HepG2 (cell line): ENCODE measurements around the gene BID. TPM values are rescaled to one million over a fixed set of nuclear protein-coding genes. Genes with fewer than 3 reads are reported as not detected.

Experiments used
- ARNTL ChIP-seq: sonication (generic); formaldehyde crosslinking; IDR thresholded peaks from 2 replicates; pipeline ENCODE4 v1.4.0; 2020; ENCODE audit warnings: mild to moderate bottlenecking, missing genetic modification reagents
- ASH2L ChIP-seq: fragments of 300-600, 200-600 bp; sonication (generic); IDR thresholded peaks from 2 replicates; pipeline ENCODE4 v1.7.0; 2017; ENCODE audit warnings: low read depth, mild to moderate bottlenecking, moderate library complexity, mixed read lengths, low read length; ENCODE audit not compliant: insufficient read length
- ATF1 ChIP-seq: IDR thresholded peaks from 2 replicates; pipeline ENCODE4 v1.6.1; 2016; ENCODE audit warnings: mild to moderate bottlenecking, control low read depth
- CBX2 ChIP-seq, 2 experiments: fragments of 200-600 bp in 1 of 2; sonication (generic); formaldehyde crosslinking in 1 of 2; IDR thresholded peaks; 2 replicates each; pipeline versions ENCODE4 v1.7.0 to v1.8.1; 2018 to 2022; ENCODE audit warnings: low read depth in 2 of 2, low read length in 1 of 2, mild to moderate bottlenecking in 1 of 2, missing genetic modification reagents in 1 of 2
- CENPT ChIP-seq: sonication (generic); formaldehyde crosslinking; IDR thresholded peaks from 2 replicates; pipeline ENCODE4 v1.8.0; 2022; ENCODE audit warnings: low read depth, mild to moderate bottlenecking, moderate library complexity, missing genetic modification reagents
- DMTF1 ChIP-seq: sonication (generic); formaldehyde crosslinking; IDR thresholded peaks from 2 replicates; pipeline ENCODE4 v1.4.0; 2020; ENCODE audit warnings: mild to moderate bottlenecking, missing genetic modification reagents
- EEA1 ChIP-seq: sonication (generic); formaldehyde crosslinking; IDR thresholded peaks from 2 replicates; pipeline ENCODE4 v1.5.1; 2020; ENCODE audit warnings: mild to moderate bottlenecking, missing genetic modification reagents, borderline replicate concordance
- HES4 ChIP-seq: sonication (generic); formaldehyde crosslinking; IDR thresholded peaks from 2 replicates; pipeline ENCODE4 v1.9.0; 2021; ENCODE audit warnings: mild to moderate bottlenecking, missing genetic modification reagents, borderline replicate concordance
- MZF1 ChIP-seq: sonication (generic); formaldehyde crosslinking; IDR thresholded peaks from 2 replicates; pipeline ENCODE4 v1.8.1; 2023; ENCODE audit warnings: mild to moderate bottlenecking, missing genetic modification reagents, borderline replicate concordance
- NFYB ChIP-seq: sonication (generic); formaldehyde crosslinking; IDR thresholded peaks from 2 replicates; pipeline ENCODE4 v1.4.0; 2020; ENCODE audit warnings: missing genetic modification reagents
- NPAS2 ChIP-seq: sonication (generic); formaldehyde crosslinking; IDR thresholded peaks from 2 replicates; pipeline ENCODE4 v1.8.0; 2022; ENCODE audit warnings: mild to moderate bottlenecking, missing genetic modification reagents, borderline replicate concordance
- PITX1 ChIP-seq: sonication (generic); formaldehyde crosslinking; IDR thresholded peaks from 2 replicates; pipeline ENCODE4 v1.5.1; 2020; ENCODE audit warnings: mild to moderate bottlenecking, missing genetic modification reagents
- PRMT3 ChIP-seq: sonication (generic); formaldehyde crosslinking; IDR thresholded peaks from 2 replicates; pipeline ENCODE4 v1.8.1; 2022; ENCODE audit warnings: low read depth, mild to moderate bottlenecking, moderate library complexity, missing genetic modification reagents, borderline replicate concordance
- SNAPC2 ChIP-seq: sonication (generic); formaldehyde crosslinking; IDR thresholded peaks from 2 replicates; pipeline ENCODE4 v1.8.1; 2022; ENCODE audit warnings: mild to moderate bottlenecking, missing genetic modification reagents
- TCF7 ChIP-seq: sonication (generic); IDR thresholded peaks from 2 replicates; pipeline ENCODE4 v1.6.1; 2016; ENCODE audit warnings: antibody characterized with exemption, low read depth
- ZBTB7A ChIP-seq: sonication (generic); formaldehyde crosslinking; IDR thresholded peaks from 2 replicates; pipeline ENCODE4 v1.8.0; 2022; ENCODE audit warnings: mild to moderate bottlenecking, missing genetic modification reagents
- ZNF12 ChIP-seq: sonication (generic); formaldehyde crosslinking; IDR thresholded peaks from 2 replicates; pipeline ENCODE4 v1.5.0; 2020; ENCODE audit warnings: missing genetic modification reagents
- ZNF3 ChIP-seq: IDR thresholded peaks from 2 replicates; pipeline ENCODE4 v1.7.0; 2017; ENCODE audit warnings: inconsistent platforms
- ZSCAN31 ChIP-seq: sonication (generic); formaldehyde crosslinking; IDR thresholded peaks from 2 replicates; pipeline ENCODE4 v1.5.0; 2020; ENCODE audit warnings: low read depth, mild to moderate bottlenecking, missing genetic modification reagents
- polyA plus RNA-seq, 8 experiments: library from polyadenylated mRNA; depleted of rRNA in 3 of 8; stranded (reverse) in 7 of 8; unstranded in 1 of 8; fragments of >200 nt; fragmentation: Illumina TruSeq in 4 of 8; extraction: Trizol in 4 of 8; gene quantifications; 2 replicates each; pipeline versions ENCODE4 v1.2.1 to v1.2.3, GENCODE V29; 2011 to 2016; ENCODE audit warnings: low read depth in 4 of 8, missing spikeins in 1 of 8, mixed read lengths in 1 of 8; ENCODE audit not compliant: insufficient read depth in 1 of 8
- total RNA-seq, 5 experiments: library from RNA; depleted of rRNA; stranded (reverse); fragments of >200 nt; fragmentation: Illumina TruSeq; extraction: Trizol; gene quantifications; 2 replicates each; pipeline ENCODE4 v1.2.3, GENCODE V29; 2016; ENCODE audit warnings: low read depth in 1 of 5
- TF ChIP-seq, protein P1 (sequence below): sonication (generic); formaldehyde crosslinking; IDR thresholded peaks from 2 replicates; pipeline ENCODE4 v1.4.0; 2020; ENCODE audit warnings: low read depth, missing genetic modification reagents
- TF ChIP-seq, protein P2 (sequence below): sonication (generic); formaldehyde crosslinking; IDR thresholded peaks from 2 replicates; pipeline ENCODE4 v1.5.0; 2020; ENCODE audit warnings: mild to moderate bottlenecking, low read depth, missing genetic modification reagents, borderline replicate concordance
- TF ChIP-seq, protein P3 (sequence below): sonication (generic); formaldehyde crosslinking; IDR thresholded peaks from 2 replicates; pipeline ENCODE4 v1.5.0; 2020; ENCODE audit warnings: missing genetic modification reagents
- TF ChIP-seq, protein P4 (sequence below): sonication (generic); formaldehyde crosslinking; IDR thresholded peaks from 2 replicates; pipeline ENCODE4 v1.5.1; 2020; ENCODE audit warnings: mild to moderate bottlenecking, missing genetic modification reagents, borderline replicate concordance

The BID gene
- total and polyA plus RNA-seq, 2 of the 13 experiments (the other 11 are each of a cell fraction or from before 2014, with no cell fraction given) = 35.3 to 51.7 TPM

DNA sequence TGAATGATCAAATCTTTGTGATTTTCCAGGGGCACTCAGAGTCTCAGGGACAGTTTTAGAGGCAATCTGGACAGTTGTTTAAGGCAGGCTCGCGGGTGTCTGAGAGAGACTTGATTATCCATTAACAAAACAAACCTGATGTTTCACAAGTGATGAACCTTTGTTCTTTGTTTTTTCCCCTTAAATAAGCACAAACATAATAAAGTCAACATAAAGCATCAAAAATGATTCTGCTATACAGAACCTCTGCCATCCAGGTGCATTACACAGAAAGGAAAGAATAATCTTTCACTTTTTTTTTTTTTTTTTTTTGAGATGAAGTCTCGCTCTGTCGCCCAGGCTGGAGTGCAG is 13.2 kb downstream of the BID start (continued):
- TF ChIP-seq PRMT3 (CRISPR knock-in tag) (no peak), ARNTL (CRISPR knock-in tag) (no peak), HES4 (CRISPR knock-in tag) (no peak), NFYB (CRISPR knock-in tag) (no peak), EEA1 (CRISPR knock-in tag) (no peak), NPAS2 (no peak), ZNF3 (CRISPR knock-in tag) (no peak), MZF1 (no peak), CBX2 (IDR thresholded peaks at IDR 0.05; ENCODE audit: low read depth, low read length) (no peak), CBX2 (CRISPR knock-in tag; IDR thresholded peaks at IDR 0.05; ENCODE audit: low read depth) (no peak), ZNF12 (CRISPR knock-in tag) (no peak), PITX1 (CRISPR knock-in tag) (no peak), CENPT (no peak), ATF1 (CRISPR knock-in tag) (no peak), ASH2L (peak; percentile 44), ZBTB7A (no peak), ZSCAN31 (CRISPR knock-in tag) (no peak), TCF7 (peak; percentile 41), DMTF1 (no peak), SNAPC2 (CRISPR knock-in tag) (no peak)
- TF ChIP-seq, protein P1, sequence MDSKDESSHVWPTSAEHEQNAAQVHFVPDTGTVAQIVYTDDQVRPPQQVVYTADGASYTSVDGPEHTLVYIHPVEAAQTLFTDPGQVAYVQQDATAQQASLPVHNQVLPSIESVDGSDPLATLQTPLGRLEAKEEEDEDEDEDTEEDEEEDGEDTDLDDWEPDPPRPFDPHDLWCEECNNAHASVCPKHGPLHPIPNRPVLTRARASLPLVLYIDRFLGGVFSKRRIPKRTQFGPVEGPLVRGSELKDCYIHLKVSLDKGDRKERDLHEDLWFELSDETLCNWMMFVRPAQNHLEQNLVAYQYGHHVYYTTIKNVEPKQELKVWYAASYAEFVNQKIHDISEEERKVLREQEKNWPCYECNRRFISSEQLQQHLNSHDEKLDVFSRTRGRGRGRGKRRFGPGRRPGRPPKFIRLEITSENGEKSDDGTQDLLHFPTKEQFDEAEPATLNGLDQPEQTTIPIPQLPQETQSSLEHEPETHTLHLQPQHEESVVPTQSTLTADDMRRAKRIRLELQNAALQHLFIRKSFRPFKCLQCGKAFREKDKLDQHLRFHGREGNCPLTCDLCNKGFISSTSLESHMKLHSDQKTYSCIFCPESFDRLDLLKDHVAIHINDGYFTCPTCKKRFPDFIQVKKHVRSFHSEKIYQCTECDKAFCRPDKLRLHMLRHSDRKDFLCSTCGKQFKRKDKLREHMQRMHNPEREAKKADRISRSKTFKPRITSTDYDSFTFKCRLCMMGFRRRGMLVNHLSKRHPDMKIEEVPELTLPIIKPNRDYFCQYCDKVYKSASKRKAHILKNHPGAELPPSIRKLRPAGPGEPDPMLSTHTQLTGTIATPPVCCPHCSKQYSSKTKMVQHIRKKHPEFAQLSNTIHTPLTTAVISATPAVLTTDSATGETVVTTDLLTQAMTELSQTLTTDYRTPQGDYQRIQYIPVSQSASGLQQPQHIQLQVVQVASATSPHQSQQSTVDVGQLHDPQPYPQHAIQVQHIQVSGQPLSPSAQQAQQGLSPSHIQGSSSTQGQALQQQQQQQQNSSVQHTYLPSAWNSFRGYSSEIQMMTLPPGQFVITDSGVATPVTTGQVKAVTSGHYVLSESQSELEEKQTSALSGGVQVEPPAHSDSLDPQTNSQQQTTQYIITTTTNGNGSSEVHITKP = no peak
- TF ChIP-seq, protein P2, sequence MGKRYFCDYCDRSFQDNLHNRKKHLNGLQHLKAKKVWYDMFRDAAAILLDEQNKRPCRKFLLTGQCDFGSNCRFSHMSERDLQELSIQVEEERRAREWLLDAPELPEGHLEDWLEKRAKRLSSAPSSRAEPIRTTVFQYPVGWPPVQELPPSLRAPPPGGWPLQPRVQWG (CRISPR knock-in tag) = no peak
- TF ChIP-seq, protein P3, sequence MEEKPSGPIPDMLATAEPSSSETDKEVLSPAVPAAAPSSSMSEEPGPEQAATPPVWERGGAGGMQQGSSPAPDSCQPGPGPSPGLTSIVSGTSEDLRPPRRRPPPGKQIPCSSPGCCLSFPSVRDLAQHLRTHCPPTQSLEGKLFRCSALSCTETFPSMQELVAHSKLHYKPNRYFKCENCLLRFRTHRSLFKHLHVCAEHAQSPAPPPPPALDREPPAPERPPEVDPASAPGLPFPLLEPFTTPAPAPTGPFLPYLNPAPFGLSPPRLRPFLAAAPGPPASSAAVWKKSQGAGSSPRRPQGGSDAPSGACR = no peak
- TF ChIP-seq, protein P4, sequence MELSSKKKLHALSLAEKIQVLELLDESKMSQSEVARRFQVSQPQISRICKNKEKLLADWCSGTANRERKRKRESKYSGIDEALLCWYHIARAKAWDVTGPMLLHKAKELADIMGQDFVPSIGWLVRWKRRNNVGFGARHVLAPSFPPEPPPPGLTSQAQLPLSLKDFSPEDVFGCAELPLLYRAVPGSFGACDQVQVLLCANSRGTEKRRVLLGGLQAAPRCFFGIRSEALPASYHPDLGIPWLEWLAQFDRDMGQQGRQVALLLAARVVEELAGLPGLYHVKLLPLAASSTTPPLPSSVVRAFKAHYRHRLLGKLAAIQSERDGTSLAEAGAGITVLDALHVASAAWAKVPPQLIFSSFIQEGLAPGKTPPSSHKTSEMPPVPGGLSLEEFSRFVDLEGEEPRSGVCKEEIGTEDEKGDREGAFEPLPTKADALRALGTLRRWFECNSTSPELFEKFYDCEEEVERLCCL (CRISPR knock-in tag) = no peak
